ENCODE results near the gene TSLP. TPM values are rescaled to one million over a fixed set of nuclear protein-coding genes. Genes with fewer than 3 reads are reported as not detected.

Gene TSLP
- total and polyA plus RNA-seq, 2 donors (not counting 1 experiment from before 2014, with no cell fraction given), result not detected

- intact Hi-C loops (cut with micrococcal nuclease), result no loop called here
- H2AFZ ChIP-seq (ENCODE audit: insufficient read depth, low read depth, low read length, poor library complexity, severe bottlenecking), result no peak overlapping the region
- CTCF ChIA-PET, result no interaction called here
- no peaks in the 10 kb centered on the region for H3K4me1 ChIP-seq (ENCODE audit: control insufficient read depth in 2 of 2, insufficient read depth in 2 of 2, low read length in 2 of 2)
- POLR2A ChIA-PET, result no interaction called here
- H3K4me3 ChIP-seq (ENCODE audit: control extremely low read depth in 1 of 5, extremely low read depth in 1 of 5, insufficient read depth in 1 of 5, low read depth in 2 of 5, low read length in 4 of 5), result no peak overlapping the region
- no peaks in the 10 kb centered on the region for H3K79me2 ChIP-seq (ENCODE audit: control insufficient read depth, insufficient read depth, low read length)
- H3K4me2 ChIP-seq (replicated peaks; ENCODE audit: low read depth, low read length, poor library complexity, severe bottlenecking), result no peak overlapping the region
- H3K27ac ChIP-seq (ENCODE audit: low read length in 2 of 2), result no peak overlapping the region
- Mint-ChIP-seq H3K4me1 (peaks cover 2% of the 10 kb centered on the region), H3K27me3 (no peaks in the 10 kb centered on the region), H3K27ac (no peak overlapping the region), H3K9me3 (ENCODE audit: insufficient read depth) (no peaks in the 10 kb centered on the region), H3K4me3 (no peak overlapping the region)
- ATAC-seq (ENCODE audit: low read depth) (no peak), DNase-seq (no peak)
- H4K20me1 ChIP-seq (ENCODE audit: control insufficient read depth, insufficient read depth, low read length, poor library complexity, severe bottlenecking), result no peaks in the 10 kb centered on the region
- no peaks in the 10 kb centered on the region for H3K9me3 ChIP-seq (ENCODE audit: control extremely low read depth in 1 of 3, control insufficient read depth in 2 of 3, insufficient read depth in 1 of 3, low read length in 2 of 3)
- no peaks in the 10 kb centered on the region for H3K27me3 ChIP-seq (replicated peaks in 1 of 4; ENCODE audit: control extremely low read depth in 1 of 4, control insufficient read depth in 3 of 4, insufficient read depth in 4 of 4, low read length in 3 of 4)
- TF ChIP-seq CTCF (IDR thresholded peaks at IDR 0.05) (no peak), EZH2 (IDR thresholded peaks at IDR 0.05; ENCODE audit: borderline replicate concordance, insufficient read depth, low read depth, low read length, poor library complexity, severe bottlenecking) (no peak)
- WGBS (ENCODE audit: insufficient coverage), result no CpG with 5 or more reads among the region's 3 CpGs
- peaks cover 15 to 67% of the 10 kb centered on the region in 2 experiments for H3K36me3 ChIP-seq (replicated peaks in 1 of 2; ENCODE audit: control extremely low read depth in 1 of 2, control insufficient read depth in 1 of 2, extremely low read depth in 1 of 2, insufficient read depth in 2 of 2, low read length in 1 of 2)
- H3K9ac ChIP-seq (ENCODE audit: low read length), result no peak overlapping the region
These were observed 40.4 kb downstream of the TSLP start for GRCh38 chr5:111111956-111112355.

- no peak for TF ChIP-seq EZH2 (IDR thresholded peaks at IDR 0.05; ENCODE audit: borderline replicate concordance, insufficient read depth, low read depth, low read length, poor library complexity, severe bottlenecking)
- TF ChIP-seq CTCF (IDR thresholded peaks at IDR 0.05), result no peak
- ChIA-PET CTCF (no interaction called here), POLR2A (no interaction called here)
- no peak overlapping the region for H2AFZ ChIP-seq (ENCODE audit: insufficient read depth, low read depth, low read length, poor library complexity, severe bottlenecking)
- ATAC-seq (ENCODE audit: low read depth), result no peak
- WGBS (ENCODE audit: insufficient coverage), result 100% methylated on average over 2 of the region's 3 CpGs
- H3K36me3 ChIP-seq (replicated peaks in 1 of 2; ENCODE audit: control extremely low read depth in 1 of 2, control insufficient read depth in 1 of 2, extremely low read depth in 1 of 2, insufficient read depth in 2 of 2, low read length in 1 of 2), result peaks cover 21 to 66% of the 10 kb centered on the region in 2 experiments
- Mint-ChIP-seq H3K4me3 (no peak overlapping the region), H3K4me1 (peaks cover 4% of the 10 kb centered on the region), H3K9me3 (ENCODE audit: insufficient read depth) (no peaks in the 10 kb centered on the region), H3K27ac (no peak overlapping the region), H3K27me3 (no peaks in the 10 kb centered on the region)
- no peak overlapping the region for H3K4me3 ChIP-seq (ENCODE audit: control extremely low read depth in 1 of 5, extremely low read depth in 1 of 5, insufficient read depth in 1 of 5, low read depth in 2 of 5, low read length in 4 of 5)
- no peak for DNase-seq
- no peak overlapping the region for H3K9ac ChIP-seq (ENCODE audit: low read length)
- no peaks in the 10 kb centered on the region for H3K27me3 ChIP-seq (replicated peaks in 1 of 4; ENCODE audit: control extremely low read depth in 1 of 4, control insufficient read depth in 3 of 4, insufficient read depth in 4 of 4, low read length in 3 of 4)
- no peaks in the 10 kb centered on the region for H3K4me1 ChIP-seq (ENCODE audit: control insufficient read depth in 2 of 2, insufficient read depth in 2 of 2, low read length in 2 of 2)
- intact Hi-C loops (cut with micrococcal nuclease), result no loop called here
- no peaks in the 10 kb centered on the region for H4K20me1 ChIP-seq (ENCODE audit: control insufficient read depth, insufficient read depth, low read length, poor library complexity, severe bottlenecking)
- no peak overlapping the region for H3K27ac ChIP-seq (ENCODE audit: low read length in 2 of 2)
- no peaks in the 10 kb centered on the region for H3K79me2 ChIP-seq (ENCODE audit: control insufficient read depth, insufficient read depth, low read length)
- H3K4me2 ChIP-seq (replicated peaks; ENCODE audit: low read depth, low read length, poor library complexity, severe bottlenecking), result no peak overlapping the region
- no peaks in the 10 kb centered on the region for H3K9me3 ChIP-seq (ENCODE audit: control extremely low read depth in 1 of 3, control insufficient read depth in 2 of 3, insufficient read depth in 1 of 3, low read length in 2 of 3)
These were observed 42.2 kb downstream of the TSLP start for GRCh38 chr5:111113678-111114077.

Measured in B cell (primary cell).